ENCODE data around the gene ERGIC1.
A peak's percentile ranks its signal among the peaks of the same experiment; 100 is the strongest.

ERGIC1 gene

GRCh38 chr5:172953776-172954675 lies 120.0 kb downstream of the ERGIC1 start:
- DNase-seq, result no peak

- DNase-seq, result no peak
These were observed 120.7 kb downstream of the ERGIC1 start for GRCh38 chr5:172954751-172955159.

- no peak for DNase-seq
These were observed 122.2 kb downstream of the ERGIC1 start for GRCh38 chr5:172956228-172956627.

- DNase-seq, result no peak
These were observed 122.9 kb downstream of the ERGIC1 start for GRCh38 chr5:172956936-172957335.

DNA sequence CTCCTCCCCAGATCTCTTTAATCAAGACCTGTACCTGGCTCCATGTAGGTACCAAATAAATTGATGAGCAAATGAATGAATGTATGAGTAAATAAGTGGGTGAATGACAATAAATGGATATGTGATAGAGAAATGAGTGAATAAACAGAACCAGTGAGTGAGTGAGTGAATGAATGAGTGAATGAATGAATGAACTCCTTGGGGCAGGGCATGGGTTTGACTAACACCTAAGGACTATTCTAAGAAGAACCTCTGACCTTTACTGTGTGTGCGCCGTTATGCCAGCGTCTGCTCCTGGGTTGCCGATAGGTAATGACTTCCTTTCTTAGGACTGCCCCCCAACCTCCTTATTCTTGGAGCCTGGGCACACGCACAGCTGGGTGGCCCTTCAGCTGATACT lies 123.4 kb downstream of the ERGIC1 start:
- no peak for DNase-seq

- DNase-seq, result peak; percentile 69
These were observed 124.4 kb downstream of the ERGIC1 start for GRCh38 chr5:172958331-172959046.

DNA sequence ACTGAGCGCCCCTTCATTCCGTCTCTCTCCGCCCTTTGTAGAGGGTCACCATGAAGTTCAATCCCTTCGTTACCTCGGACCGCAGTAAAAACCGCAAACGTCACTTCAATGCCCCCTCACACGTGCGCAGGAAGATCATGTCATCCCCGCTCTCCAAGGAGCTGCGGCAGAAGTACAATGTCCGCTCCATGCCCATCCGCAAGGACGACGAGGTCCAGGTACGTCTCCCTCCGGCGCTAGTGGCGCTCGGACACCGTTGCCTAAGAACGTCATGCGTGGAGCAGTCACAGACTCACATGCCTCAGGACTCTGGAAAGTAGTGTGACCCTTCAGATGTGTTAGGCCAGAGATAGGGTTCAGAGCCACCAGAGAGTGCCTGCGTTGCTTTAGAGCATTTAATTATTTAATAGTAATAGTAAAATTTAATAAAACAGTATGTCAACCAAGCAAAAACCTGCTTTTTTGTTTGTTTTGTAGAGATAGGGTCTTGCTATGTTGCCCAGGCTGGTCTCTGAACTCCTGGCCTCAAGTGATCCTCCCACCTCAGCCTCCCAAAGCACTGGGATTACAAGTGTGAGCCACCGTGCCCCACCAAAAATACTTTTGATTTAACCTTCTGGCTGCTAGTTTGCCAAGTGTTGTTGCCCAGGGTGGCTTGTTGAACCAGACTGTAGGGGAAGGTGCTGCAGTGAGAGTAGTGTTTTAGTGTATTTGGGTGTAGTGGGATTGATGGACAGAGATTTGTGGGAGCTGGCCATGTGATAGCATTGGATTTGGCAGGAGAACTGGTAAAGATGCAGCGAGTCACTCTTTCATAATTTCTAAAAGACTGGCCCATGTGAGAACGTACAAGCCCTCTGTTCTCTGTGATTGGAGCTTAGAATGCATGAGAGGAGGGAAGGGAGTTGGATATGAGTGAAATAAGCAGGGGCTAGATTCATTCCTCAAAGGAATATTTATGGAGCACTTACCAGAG lies 126.1 kb downstream of the ERGIC1 start:
- DNase-seq, result no peak

DNA sequence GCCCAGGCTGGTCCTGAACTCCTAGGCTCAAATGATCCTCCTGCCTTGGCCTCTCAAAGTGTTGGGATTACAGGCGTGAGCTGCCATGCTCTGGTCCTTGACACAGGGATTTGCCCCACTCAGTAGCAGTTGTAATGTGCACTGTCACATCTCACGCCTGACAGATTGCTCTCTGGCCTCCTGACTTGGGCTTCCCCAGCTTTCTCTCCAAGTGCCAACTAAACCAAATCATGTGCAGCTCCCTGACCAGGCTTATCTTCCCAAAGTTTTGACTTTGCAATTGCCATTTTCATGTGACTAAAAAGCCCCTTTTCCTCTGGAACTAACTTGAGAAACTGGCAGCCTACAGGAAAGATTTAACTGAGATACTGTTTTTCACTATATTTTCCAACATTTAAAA lies 135.9 kb downstream of the ERGIC1 start:
- DNase-seq, result no peak

GRCh38 chr5:172971482-172971881 lies 137.4 kb downstream of the ERGIC1 start:
- DNase-seq, result no peak

- DNase-seq, result no peak
These were observed 138.5 kb downstream of the ERGIC1 start for GRCh38 chr5:172972552-172972951.

DNA sequence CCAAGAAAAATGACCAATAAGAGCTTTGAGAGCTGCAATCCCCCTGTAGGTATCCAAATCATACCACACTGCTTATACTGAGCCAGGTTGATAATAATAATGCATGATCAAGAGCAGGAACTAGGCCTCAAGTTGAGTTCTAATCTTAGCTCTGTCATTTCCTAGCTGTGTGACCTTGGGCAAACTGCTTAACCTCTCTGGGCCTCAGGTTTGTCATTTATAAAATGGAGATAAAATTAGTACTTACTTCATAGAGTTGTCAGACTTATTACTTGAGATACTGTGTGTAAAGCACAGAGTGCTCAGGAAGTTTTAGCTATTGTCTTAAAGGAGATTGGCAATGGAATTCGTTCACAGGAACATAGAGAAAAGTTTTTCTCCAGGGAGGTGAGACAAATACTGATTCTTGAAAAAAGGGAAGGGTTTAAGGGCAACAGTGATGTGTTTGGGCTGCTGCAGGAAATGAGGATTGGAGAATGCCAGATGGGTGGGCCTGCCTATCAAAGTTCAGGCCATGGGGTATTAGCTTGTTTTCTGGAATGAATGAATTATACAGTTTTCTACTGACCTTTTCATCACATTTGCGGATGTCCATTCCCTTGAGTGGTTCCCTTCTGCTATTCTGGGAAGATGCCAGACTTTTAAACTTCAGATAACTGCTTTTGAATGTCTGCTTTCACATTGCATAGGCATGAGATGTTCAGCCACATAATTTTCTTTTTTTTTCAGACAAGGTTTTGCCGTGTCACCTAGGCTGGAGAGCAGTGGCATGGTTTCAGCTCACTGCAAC lies 139.3 kb downstream of the ERGIC1 start:
- no peak for DNase-seq

GRCh38 chr5:172973931-172974330 lies 139.9 kb downstream of the ERGIC1 start:
- DNase-seq, result no peak

GRCh38 chr5:172975289-172975688 lies 141.2 kb downstream of the ERGIC1 start:
- DNase-seq, result no peak

GRCh38 chr5:172979778-172980177 lies 145.7 kb downstream of the ERGIC1 start:
- no peak for DNase-seq

GRCh38 chr5:172981931-172982330 lies 147.9 kb downstream of the ERGIC1 start:
- DNase-seq, result no peak

DNA sequence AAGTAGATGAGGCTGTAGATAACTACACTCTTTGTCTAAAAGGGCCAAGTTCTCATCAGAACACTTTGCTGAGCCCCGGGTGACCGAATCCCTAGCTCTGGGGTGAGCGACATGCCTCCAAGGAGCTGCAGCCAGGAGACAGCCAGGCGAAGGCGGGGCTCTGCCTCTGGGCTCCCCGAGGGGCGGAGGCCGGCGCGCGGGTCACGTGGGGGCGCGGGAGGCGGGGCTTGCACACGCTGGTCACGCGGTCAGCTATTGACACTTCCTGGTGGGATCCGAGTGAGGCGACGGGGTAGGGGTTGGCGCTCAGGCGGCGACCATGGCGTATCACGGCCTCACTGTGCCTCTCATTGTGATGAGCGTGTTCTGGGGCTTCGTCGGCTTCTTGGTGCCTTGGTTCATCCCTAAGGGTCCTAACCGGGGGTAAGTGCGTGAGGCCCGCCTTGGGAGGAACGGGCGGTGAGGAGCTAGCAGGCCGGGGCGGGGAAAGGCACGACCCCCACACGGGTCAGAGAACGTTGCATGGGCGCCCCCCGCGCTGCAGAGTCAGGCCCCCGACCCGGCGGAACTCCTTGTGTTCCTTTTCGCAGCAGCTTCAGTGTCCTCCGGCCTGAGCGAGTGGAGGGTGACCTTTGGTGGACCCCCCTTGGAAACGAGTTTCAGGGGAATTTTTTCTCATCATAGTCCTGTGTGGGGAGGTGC lies 149.6 kb downstream of the ERGIC1 start, which contains the start of gene ATP6V0E1:
ATP6V0E1 (plus strand) TSS at position 230 of the 702 bp plus-strand sequence; CDS start at position 320, 90 bp downstream.
- peak; percentile 95 for DNase-seq

DNA sequence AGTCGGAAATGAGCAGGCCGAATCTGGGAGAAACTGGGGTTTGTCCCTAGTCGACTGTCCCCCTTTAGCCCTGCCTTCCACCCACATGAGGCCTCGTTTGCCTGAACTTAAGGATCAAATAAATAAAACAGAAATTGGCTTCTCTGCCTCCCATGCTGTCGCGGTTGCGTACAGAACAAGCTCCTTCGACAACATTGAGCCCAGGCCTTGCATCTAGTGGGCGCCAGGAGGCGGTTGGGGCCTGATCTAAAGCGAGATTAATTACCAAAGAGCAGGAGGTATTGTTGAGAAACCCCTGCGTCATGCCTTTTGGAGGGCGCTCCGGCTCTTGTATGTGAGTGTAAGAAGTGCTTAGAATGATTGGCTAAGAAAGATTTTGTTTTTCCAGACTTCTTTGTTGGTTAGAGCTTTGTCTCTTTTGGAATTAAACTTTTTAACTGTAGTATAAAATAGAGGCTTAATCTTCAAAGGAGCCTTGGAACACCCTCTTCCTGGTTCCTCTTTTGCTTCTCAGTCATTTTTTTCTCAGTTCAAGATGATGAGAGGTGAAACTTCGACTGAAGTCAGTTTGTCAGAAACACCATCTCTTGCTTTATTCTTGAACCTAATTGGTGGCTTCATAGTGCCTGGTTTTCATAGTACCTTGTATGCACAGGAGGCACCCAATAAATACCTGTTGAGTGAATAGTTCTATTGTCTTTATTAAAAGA lies 150.3 kb downstream of the ERGIC1 start:
- DNase-seq, result peak; percentile 86

GRCh38 chr5:172985596-172985995 lies 151.5 kb downstream of the ERGIC1 start:
- DNase-seq, result no peak

DNA sequence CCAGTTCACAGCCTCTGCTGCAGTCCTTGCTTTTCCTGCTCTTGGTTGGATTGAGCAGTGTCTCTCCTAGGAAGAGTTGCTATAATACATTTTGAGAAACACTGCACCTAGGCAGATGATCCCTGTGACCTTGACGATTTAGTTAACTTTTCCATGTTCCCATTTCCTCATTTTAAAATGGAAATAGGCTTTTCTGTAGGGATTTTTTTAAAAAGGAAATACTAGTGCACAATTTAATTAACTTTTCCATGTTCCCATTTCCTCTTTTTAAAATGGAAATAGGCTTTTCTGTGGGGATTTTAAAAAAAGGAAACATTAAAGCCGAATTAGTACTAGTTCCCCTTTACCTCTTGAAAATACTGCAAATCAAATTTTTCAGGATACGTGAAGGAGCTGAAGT lies 154.2 kb downstream of the ERGIC1 start:
- DNase-seq, result no peak

GRCh38 chr5:172990776-172991175 lies 156.7 kb downstream of the ERGIC1 start:
- DNase-seq, result no peak

DNA sequence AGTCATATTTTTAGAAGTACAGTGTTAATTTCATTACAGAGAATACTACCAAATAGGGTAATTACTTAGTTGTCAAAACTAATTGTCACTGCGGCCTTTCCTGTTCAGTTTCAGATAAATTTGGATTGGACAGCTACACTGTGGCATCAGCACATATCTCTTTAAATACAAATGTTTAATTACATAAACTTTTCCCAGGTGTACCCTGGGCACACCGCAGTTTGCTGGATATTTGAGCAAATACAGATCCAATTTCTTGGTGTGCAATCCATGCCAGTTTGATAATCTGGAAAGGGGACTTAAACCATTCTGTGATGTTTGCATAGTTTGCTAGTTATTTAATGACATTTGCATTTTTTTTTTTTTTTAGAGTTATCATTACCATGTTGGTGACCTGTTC lies 160.4 kb downstream of the ERGIC1 start:
- no peak for DNase-seq

All from stimulated activated CD4-positive, alpha-beta T cell treated with anti-CD3 and anti-CD28 coated beads, Interleukin-1b, Interleukin-23, amount 100 ng/mL, for 48 hours (primary cell).